B cell (primary cell): ENCODE data around the gene AURKAIP1. TPM values are rescaled to one million over a fixed set of nuclear protein-coding genes. Genes with fewer than 3 reads are reported as not detected.

Experiments used
- ATAC-seq: fragments of 200-7000 bp; cut with Tn5 transposase; one replicate; pipeline ENCODE4 v1.10.0; 2021; ENCODE audit warnings: low read depth, mild to moderate bottlenecking, moderate number of reproducible peaks, moderate library complexity
- CTCF ChIA-PET: fragments of 350-600 bp; sonication (Branson Sonifier 250); formaldehyde crosslinking; loops from one replicate; lab custom pipeline; 2021; ENCODE audit warnings: antibody characterized with exemption, inconsistent platforms; lab: Charles Lee
- POLR2A ChIA-PET: fragments of 350-600 bp; sonication (Branson Sonifier 250); formaldehyde crosslinking; loops from one replicate; lab custom pipeline; 2021; ENCODE audit warnings: antibody characterized with exemption; lab: Charles Lee
- DNase-seq: peaks from one replicate; pipeline ENCODE4 v3.0.0; 2013
- H2AFZ ChIP-seq: 2 replicates; pipeline ENCODE4 v1.6.1; 2012; ENCODE audit warnings: mild to moderate bottlenecking, low read depth, low read length; ENCODE audit not compliant: insufficient read depth, poor library complexity, severe bottlenecking
- H3K27ac ChIP-seq, 2 donors: 1 replicate in 1 of 2; 2 replicates in 1 of 2; pipeline ENCODE4 v1.5.1; 2012 to 2013; ENCODE audit warnings: low read length in 2 of 2, mild to moderate bottlenecking in 2 of 2, moderate library complexity in 1 of 2
- H3K27me3 ChIP-seq, 4 experiments: fragments of 200-600 bp in 1 of 4; sonication (generic) in 1 of 4; replicated peaks in 1 of 4; 1 replicate in 2 of 4; 2 replicates in 2 of 4; pipeline versions ENCODE4 v1.6.1 to v1.7.0; 2013 to 2016; ENCODE audit warnings: low read length in 3 of 4, mild to moderate bottlenecking in 2 of 4, mixed read lengths in 1 of 4, moderate library complexity in 1 of 4; ENCODE audit not compliant: insufficient read depth in 4 of 4, control insufficient read depth in 3 of 4; ENCODE audit errors: control extremely low read depth in 1 of 4
- H3K36me3 ChIP-seq, 2 experiments: replicated peaks in 1 of 2; 1 replicate in 1 of 2; 2 replicates in 1 of 2; pipeline versions ENCODE4 v1.6.1 to v1.7.1; 2013; ENCODE audit warnings: low read length in 1 of 2; ENCODE audit not compliant: insufficient read depth in 2 of 2, control insufficient read depth in 1 of 2; ENCODE audit errors: control extremely low read depth in 1 of 2, extremely low read depth in 1 of 2
- H3K4me1 ChIP-seq, 2 donors: fragments of 200-600 bp in 1 of 2; sonication (generic) in 1 of 2; 1 replicate in 1 of 2; 2 replicates in 1 of 2; pipeline versions ENCODE4 v1.5.1 to v1.6.1; 2013 to 2017; ENCODE audit warnings: low read length in 2 of 2; ENCODE audit not compliant: control insufficient read depth in 2 of 2, insufficient read depth in 2 of 2
- H3K4me2 ChIP-seq: replicated peaks from 2 replicates; pipeline ENCODE3; 2012; ENCODE audit warnings: mild to moderate bottlenecking, low read depth, low read length; ENCODE audit not compliant: poor library complexity, severe bottlenecking
- H3K4me3 ChIP-seq, 5 experiments: fragments of 200-600 bp in 1 of 5; sonication (generic) in 1 of 5; 1 replicate in 3 of 5; 2 replicates in 2 of 5; pipeline versions ENCODE4 v1.5.1 to v1.7.0; 2011 to 2016; ENCODE audit warnings: low read length in 4 of 5, mild to moderate bottlenecking in 4 of 5, low read depth in 2 of 5, control low read depth in 1 of 5, moderate library complexity in 1 of 5; ENCODE audit not compliant: insufficient read depth in 1 of 5; ENCODE audit errors: control extremely low read depth in 1 of 5, extremely low read depth in 1 of 5
- H3K79me2 ChIP-seq: fragments of 200-600 bp; sonication (generic); one replicate; pipeline ENCODE4 v1.6.0; 2016; ENCODE audit warnings: low read length; ENCODE audit not compliant: control insufficient read depth, insufficient read depth
- H3K9ac ChIP-seq: fragments of 200-600 bp; sonication (generic); 2 replicates; pipeline ENCODE4 v1.6.1; 2017; ENCODE audit warnings: mild to moderate bottlenecking, low read length, moderate library complexity
- H3K9me3 ChIP-seq, 3 donors: one replicate each; pipeline versions ENCODE4 v1.6.1 to v1.7.1; 2013; ENCODE audit warnings: low read length in 2 of 3; ENCODE audit not compliant: control insufficient read depth in 2 of 3, insufficient read depth in 1 of 3; ENCODE audit errors: control extremely low read depth in 1 of 3
- H4K20me1 ChIP-seq: 2 replicates; pipeline ENCODE4 v1.6.0; 2012; ENCODE audit warnings: mild to moderate bottlenecking, low read length; ENCODE audit not compliant: insufficient read depth, control insufficient read depth, poor library complexity, severe bottlenecking
- H3K27ac Mint-ChIP-seq: one replicate; pipeline ENCODE4 v1.8.0; 2021; ENCODE audit warnings: mixed read lengths
- H3K27me3 Mint-ChIP-seq: one replicate; pipeline ENCODE4 v1.8.0; 2021; ENCODE audit warnings: mixed read lengths
- H3K4me1 Mint-ChIP-seq: one replicate; pipeline ENCODE4 v1.8.0; 2021; ENCODE audit warnings: mixed read lengths
- H3K4me3 Mint-ChIP-seq: one replicate; pipeline ENCODE4 v1.8.0; 2021; ENCODE audit warnings: mixed read lengths
- H3K9me3 Mint-ChIP-seq: one replicate; pipeline ENCODE4 v1.8.0; 2022; ENCODE audit warnings: mixed read lengths; ENCODE audit not compliant: insufficient read depth
- CTCF ChIP-seq: fragments of 200-600 bp; IDR thresholded peaks from one replicate; pipeline ENCODE4 v1.8.0; 2022; ENCODE audit warnings: antibody characterized with exemption, mild to moderate bottlenecking
- EZH2 ChIP-seq: IDR thresholded peaks from 2 replicates; pipeline ENCODE4 v1.6.1; 2012; ENCODE audit warnings: borderline replicate concordance, low read depth, mild to moderate bottlenecking, moderate library complexity, low read length; ENCODE audit not compliant: insufficient read depth, poor library complexity, severe bottlenecking
- WGBS: methylation state at CpG from one replicate; pipeline ENCODE4 v1.1.5; 2013; ENCODE audit warnings: missing lambda C conversion rate; ENCODE audit not compliant: insufficient coverage; 5-methylcytosine and 5-hydroxymethylcytosine counted together
- intact Hi-C: fragments of 100-400 bp; cut with micrococcal nuclease; formaldehyde crosslinking; loops from one replicate; pipeline ENCODE4 v1.10.0; 2022
- polyA plus RNA-seq: library from polyadenylated mRNA; depleted of rRNA; stranded (reverse); fragments of >200 nt; gene quantifications from 2 replicates; pipeline ENCODE4 v1.2.3, GENCODE V29; 2012
- total RNA-seq, 2 donors: library from RNA; stranded (reverse); fragments of 120-200 nt in 1 of 2; gene quantifications; 1 replicate in 1 of 2; 2 replicates in 1 of 2; pipeline versions ENCODE4 v1.2.3 to v1.2.4, GENCODE V29; 2013 to 2022

AURKAIP1 gene
- total and polyA plus RNA-seq, 2 donors (not counting 1 experiment from before 2014, with no cell fraction given) = 61.1 to 61.7 TPM

- H3K9me3 ChIP-seq = no peaks in the 10 kb centered on the region
- no peak for TF ChIP-seq EZH2
- no peak for TF ChIP-seq CTCF
- H3K9ac ChIP-seq = no peak overlapping the region
- peaks cover 7% of the 10 kb centered on the region for H4K20me1 ChIP-seq
- DNase-seq (no peak), ATAC-seq (no peak)
- no peak overlapping the region for H2AFZ ChIP-seq
- no peak overlapping the region for H3K4me3 ChIP-seq
- CTCF ChIA-PET = interaction anchor here (1.1 kb wide), 1 partner anchor 10 kb away, joined by 3 read pairs; no protein-coding TSS in a partner anchor
- no peak overlapping the region for H3K27ac ChIP-seq
- H3K36me3 ChIP-seq = peaks cover 1 to 9% of the 10 kb centered on the region in 2 experiments
- H3K4me2 ChIP-seq = no peak overlapping the region
- H3K27me3 Mint-ChIP-seq = no peaks in the 10 kb centered on the region
- 84% methylated on average over 8 of the region's 8 CpGs for WGBS
- no peaks in the 10 kb centered on the region for H3K9me3 Mint-ChIP-seq
- H3K27ac Mint-ChIP-seq = no peak overlapping the region
- no peaks in the 10 kb centered on the region for H3K27me3 ChIP-seq
- intact Hi-C loops = no loop called here
- H3K79me2 ChIP-seq = peaks cover 18% of the 10 kb centered on the region
- no peak overlapping the region for H3K4me3 Mint-ChIP-seq
- POLR2A ChIA-PET = interaction anchor here (1.1 kb wide), 1 partner anchor 15 kb away, joined by 3 read pairs; no protein-coding TSS in a partner anchor
- no peaks in the 10 kb centered on the region for H3K4me1 Mint-ChIP-seq
- H3K4me1 ChIP-seq = no peaks in the 10 kb centered on the region
Measured at GRCh38 chr1:1381294-1381693, 6.3 kb upstream of the AURKAIP1 start.

GRCh38 chr1:1380860-1381259 lies 5.9 kb upstream of the AURKAIP1 start:
- no peaks in the 10 kb centered on the region for H3K27me3 ChIP-seq

More at GRCh38 chr1:1380860-1381259, 5.9 kb upstream of the AURKAIP1 start:
- H3K27ac ChIP-seq = no peak overlapping the region
- Mint-ChIP-seq H3K4me1 (no peaks in the 10 kb centered on the region), H3K27me3 (no peaks in the 10 kb centered on the region), H3K4me3 (no peak overlapping the region), H3K9me3 (no peaks in the 10 kb centered on the region), H3K27ac (no peak overlapping the region)
- no peak overlapping the region for H3K4me3 ChIP-seq
- H4K20me1 ChIP-seq = peaks cover 3% of the 10 kb centered on the region
- WGBS = 99% methylated on average over 16 of the region's 16 CpGs
- no peak overlapping the region for H3K4me2 ChIP-seq
- CTCF ChIA-PET = no interaction called here
- no peak for DNase-seq
- POLR2A ChIA-PET = no interaction called here
- H3K4me1 ChIP-seq = peaks cover 3 to 4% of the 10 kb centered on the region in 2 donors
- no peak overlapping the region for H2AFZ ChIP-seq
- H3K9me3 ChIP-seq = no peaks in the 10 kb centered on the region
- TF ChIP-seq EZH2 (no peak), CTCF (no peak)
- H3K9ac ChIP-seq = no peak overlapping the region
- peaks cover 18% of the 10 kb centered on the region for H3K79me2 ChIP-seq
- ATAC-seq = no peak
- intact Hi-C loops = no loop called here
- peaks cover 0 to 4% of the 10 kb centered on the region in 2 experiments for H3K36me3 ChIP-seq
